IMR-90 (cell line): Measurements from ENCODE around the gene UBE2M. TPM values are rescaled to one million over a fixed set of nuclear protein-coding genes. Genes with fewer than 3 reads are reported as not detected.
A peak's percentile ranks its signal among the peaks of the same experiment; 100 is the strongest.

Source experiments
- ATAC-seq: fragments of 200-7000 bp; cut with Tn5 transposase; 2 replicates; pipeline ENCODE4 v1.9.1; 2020; ENCODE audit warnings: low read depth, mild to moderate bottlenecking, moderate library complexity
- BruUV-seq: library from RNA; stranded (reverse); fragments of 400-500 nt; replicated peaks from 2 replicates; lab custom pipeline; 2021; lab: Mats Ljungman, UMichigan
- CTCF ChIA-PET: fragments of 300-600 bp; formaldehyde crosslinking; extraction: SDS; loops from one replicate; lab custom pipeline; 2021; ENCODE audit warnings: antibody characterized with exemption; lab: Yijun Ruan, JAX
- POLR2A ChIA-PET: fragments of 300-600 bp; sonication (Branson Sonifier 250); formaldehyde crosslinking; loops from one replicate; lab custom pipeline; 2022; ENCODE audit warnings: antibody characterized with exemption; ENCODE audit not compliant: unreplicated experiment; lab: Charles Lee
- DNase-seq: peaks from one replicate; pipeline ENCODE4 v3.0.0; 2013
- H2AFZ ChIP-seq: replicated peaks from 2 replicates; pipeline ENCODE3; 2013; ENCODE audit warnings: low read length, mild to moderate bottlenecking; ENCODE audit not compliant: poor library complexity
- H2AK5ac ChIP-seq: 2 replicates; pipeline ENCODE4 v1.6.1; 2013; ENCODE audit warnings: low read depth, low read length, inconsistent platforms
- H2AK9ac ChIP-seq: replicated peaks from 2 replicates; pipeline ENCODE3; 2013; ENCODE audit warnings: mild to moderate bottlenecking, low read depth, low read length, moderate library complexity; ENCODE audit not compliant: poor library complexity
- H2BK120ac ChIP-seq: 2 replicates; pipeline ENCODE4 v1.6.1; 2013; ENCODE audit warnings: low read depth, low read length, inconsistent platforms
- H2BK15ac ChIP-seq: 3 replicates; pipeline ENCODE4 v1.6.1; 2013; ENCODE audit warnings: low read depth, low read length, inconsistent platforms
- H2BK20ac ChIP-seq: 2 replicates; pipeline ENCODE4 v1.6.1; 2013; ENCODE audit warnings: low read depth, mild to moderate bottlenecking, inconsistent platforms, low read length, moderate library complexity
- H2BK5ac ChIP-seq: 2 replicates; pipeline ENCODE4 v1.6.1; 2013; ENCODE audit warnings: mild to moderate bottlenecking, low read depth, low read length, inconsistent platforms; ENCODE audit not compliant: poor library complexity, severe bottlenecking
- H3K14ac ChIP-seq: replicated peaks from 2 replicates; pipeline ENCODE4 v1.6.1; 2013; ENCODE audit warnings: low read depth, low read length, inconsistent platforms
- H3K18ac ChIP-seq: 2 replicates; pipeline ENCODE4 v1.6.1; 2013; ENCODE audit warnings: low read depth, low read length, control low read depth
- H3K23ac ChIP-seq: 2 replicates; pipeline ENCODE4 v1.6.1; 2013; ENCODE audit warnings: low read depth, low read length, inconsistent platforms
- H3K27ac ChIP-seq: 2 replicates; pipeline ENCODE4 v1.5.1; 2013; ENCODE audit warnings: mild to moderate bottlenecking, control low read depth, low read length; ENCODE audit not compliant: insufficient read depth
- H3K27me3 ChIP-seq: 2 replicates; pipeline ENCODE4 v1.6.1; 2013; ENCODE audit warnings: low read length; ENCODE audit not compliant: control insufficient read depth, insufficient read depth
- H3K36me3 ChIP-seq: 2 replicates; pipeline ENCODE4 v1.6.1; 2013; ENCODE audit warnings: low read length, mixed read lengths; ENCODE audit not compliant: control insufficient read depth, insufficient read depth
- H3K4ac ChIP-seq: 2 replicates; pipeline ENCODE4 v1.6.1; 2013; ENCODE audit warnings: low read depth, low read length, inconsistent platforms
- H3K4me1 ChIP-seq: 2 replicates; pipeline ENCODE4 v1.6.1; 2013; ENCODE audit warnings: low read length, mixed read lengths; ENCODE audit not compliant: control insufficient read depth, insufficient read depth
- H3K4me2 ChIP-seq: 2 replicates; pipeline ENCODE4 v1.6.1; 2013; ENCODE audit warnings: low read depth, mild to moderate bottlenecking, control low read depth, low read length, moderate library complexity
- H3K4me3 ChIP-seq: 2 replicates; pipeline ENCODE4 v1.5.1; 2013; ENCODE audit warnings: low read depth, mild to moderate bottlenecking, control low read depth, low read length, moderate library complexity; ENCODE audit not compliant: insufficient read depth
- H3K56ac ChIP-seq: 2 replicates; pipeline ENCODE4 v1.6.1; 2013; ENCODE audit warnings: low read length, inconsistent platforms; ENCODE audit not compliant: insufficient read depth; ENCODE audit errors: extremely low read depth
- H3K79me1 ChIP-seq, 2 experiments: 2 replicates each; pipeline ENCODE4 v1.6.1; 2013; ENCODE audit warnings: low read length in 2 of 2, inconsistent platforms in 1 of 2, low read depth in 1 of 2
- H3K9ac ChIP-seq: 2 replicates; pipeline ENCODE4 v1.6.1; 2013; ENCODE audit warnings: low read depth, low read length, control low read depth
- H3K9me1 ChIP-seq: 2 replicates; pipeline ENCODE4 v1.6.1; 2013; ENCODE audit warnings: low read length, inconsistent platforms; ENCODE audit not compliant: insufficient read depth
- H3K9me3 ChIP-seq: 2 replicates; pipeline ENCODE4 v1.6.1; 2013; ENCODE audit warnings: low read length; ENCODE audit not compliant: control insufficient read depth, insufficient read depth
- H4K20me1 ChIP-seq: 2 replicates; pipeline ENCODE4 v1.6.1; 2013; ENCODE audit warnings: low read length, inconsistent platforms; ENCODE audit not compliant: insufficient read depth
- H4K5ac ChIP-seq: 2 replicates; pipeline ENCODE4 v1.6.1; 2013; ENCODE audit warnings: mild to moderate bottlenecking, low read depth, low read length, control low read depth
- H4K8ac ChIP-seq, 2 experiments: 2 replicates each; pipeline ENCODE4 v1.6.1; 2013; ENCODE audit warnings: low read depth in 2 of 2, low read length in 2 of 2, control low read depth in 1 of 2, inconsistent platforms in 1 of 2
- H4K91ac ChIP-seq: 2 replicates; pipeline ENCODE4 v1.6.1; 2013; ENCODE audit warnings: low read depth, low read length, inconsistent platforms; ENCODE audit not compliant: insufficient read depth
- BHLHE40 ChIP-seq: fragments of 150-350 bp; IDR thresholded peaks from 2 replicates; pipeline ENCODE4 v1.6.1; 2016; ENCODE audit warnings: mild to moderate bottlenecking, low read depth, low read length
- CEBPB ChIP-seq: IDR thresholded peaks from 2 replicates; pipeline ENCODE4 v1.6.1; 2012; ENCODE audit warnings: low read depth, low read length, improper control_type of control experiment
- CHD1 ChIP-seq: IDR thresholded peaks from 2 replicates; pipeline ENCODE4 v1.6.1; 2012; ENCODE audit warnings: low read depth, low read length, improper control_type of control experiment
- ELK1 ChIP-seq: fragments of 150-350 bp; IDR thresholded peaks from 2 replicates; pipeline ENCODE4 v1.6.1; 2016; ENCODE audit warnings: low read depth, mild to moderate bottlenecking, low read length, moderate library complexity, borderline replicate concordance
- FOS ChIP-seq: fragments of 150-350 bp; IDR thresholded peaks from 2 replicates; pipeline ENCODE4 v1.6.1; 2016; ENCODE audit warnings: low read depth, low read length
- MAFK ChIP-seq: IDR thresholded peaks from 2 replicates; pipeline ENCODE4 v1.6.1; 2012; ENCODE audit warnings: low read depth, low read length, improper control_type of control experiment
- MAZ ChIP-seq: IDR thresholded peaks from 2 replicates; pipeline ENCODE4 v1.6.1; 2012; ENCODE audit warnings: low read depth, mild to moderate bottlenecking, low read length, improper control_type of control experiment, moderate library complexity, borderline replicate concordance
- MXI1 ChIP-seq: IDR thresholded peaks from 2 replicates; pipeline ENCODE4 v1.6.1; 2012; ENCODE audit warnings: low read depth, mild to moderate bottlenecking, low read length, moderate library complexity, borderline replicate concordance
- NFE2L2 ChIP-seq: fragments of 150-350 bp; IDR thresholded peaks from 2 replicates; pipeline ENCODE4 v1.6.1; 2016; ENCODE audit warnings: low read depth, mild to moderate bottlenecking, low read length
- POLR2A ChIP-seq: IDR thresholded peaks from 2 replicates; pipeline ENCODE4 v1.6.1; 2012; ENCODE audit warnings: mild to moderate bottlenecking, low read depth, low read length
- RAD21 ChIP-seq: IDR thresholded peaks from 2 replicates; pipeline ENCODE4 v1.6.1; 2012; ENCODE audit warnings: low read length, improper control_type of control experiment
- RCOR1 ChIP-seq: IDR thresholded peaks from 2 replicates; pipeline ENCODE4 v1.6.1; 2012; ENCODE audit warnings: mild to moderate bottlenecking, low read length, improper control_type of control experiment; ENCODE audit not compliant: insufficient replicate concordance
- RFX5 ChIP-seq: IDR thresholded peaks from 2 replicates; pipeline ENCODE4 v1.8.0; 2012; ENCODE audit warnings: low read depth, mild to moderate bottlenecking, low read length, moderate library complexity
- SMC3 ChIP-seq: fragments of 150-350 bp; IDR thresholded peaks from 2 replicates; pipeline ENCODE4 v1.6.1; 2016; ENCODE audit warnings: low read depth, mild to moderate bottlenecking, antibody characterized with exemption, low read length, moderate library complexity
- USF2 ChIP-seq: fragments of 150-350 bp; IDR thresholded peaks from 2 replicates; pipeline ENCODE4 v1.6.1; 2017; ENCODE audit warnings: mild to moderate bottlenecking, antibody characterized with exemption, low read length, low read depth
- WGBS, 2 experiments: methylation state at CpG; one replicate each; pipeline versions ENCODE4 v1.1.5 to v1.1.7; 2013; ENCODE audit warnings: missing lambda C conversion rate in 2 of 2; ENCODE audit not compliant: insufficient read length in 1 of 2; ENCODE audit errors: extremely low coverage in 2 of 2; 5-methylcytosine and 5-hydroxymethylcytosine counted together
- dilution Hi-C: fragments of 300-500 bp; cut with HindIII; formaldehyde crosslinking; loops from one replicate; pipeline ENCODE4 v1.14.3; 2018; ENCODE audit warnings: low sequenced_read_pairs; ENCODE audit not compliant: unreplicated experiment
- in situ Hi-C: fragments of 300-500 bp; cut with MboI; formaldehyde crosslinking; loops from 3 replicates; pipeline ENCODE4 v1.14.3; 2019; ENCODE audit warnings: low sequenced_read_pairs, inconsistent platforms, mixed read lengths
- intact Hi-C: fragments of 100-400 bp; cut with micrococcal nuclease; formaldehyde crosslinking; loops from 2 replicates; pipeline ENCODE4 v1.10.0; 2022
- polyA plus RNA-seq, 3 experiments: library from polyadenylated mRNA; depleted of rRNA; stranded (reverse); fragments of >200 nt; gene quantifications; 2 replicates each; pipeline ENCODE4 v1.2.3, GENCODE V29; 2012; ENCODE audit warnings: low replicate concordance in 1 of 3
- total RNA-seq: library from RNA; depleted of rRNA; stranded (reverse); fragments of >200 nt; gene quantifications from 2 replicates; pipeline ENCODE4 v1.2.3, GENCODE V29; 2012

Gene UBE2M
- total and polyA plus RNA-seq, 2 of the 4 experiments (the other 2 are of a cell fraction), result 55.9 to 66.6 TPM

GRCh38 chr19:58586133-58586765 lies 27.8 kb upstream of the UBE2M start:
- Histone ChIP-seq H3K4me3 (no peak overlapping the region), H3K9ac (no peak overlapping the region), H2BK5ac (peak overlapping the region; percentile 88), H2AK5ac (peak overlapping the region; percentile 95), H3K36me3 (peaks cover 13% of the 10 kb centered on the region), H2BK20ac (peak overlapping the region; percentile 74), H3K4me2 (peak overlapping the region; percentile 15; the same call in 1 of the 2 replicates), H4K91ac (peak overlapping the region; percentile 73), H2BK15ac (peak overlapping the region; percentile 43; the same call in 2 of the 3 replicates), H2AFZ (no peak overlapping the region), H2BK120ac (peak overlapping the region; percentile 71), H3K18ac (peak overlapping the region; percentile 28), H4K5ac (peak overlapping the region; percentile 9; the same call in 1 of the 2 replicates), H4K8ac (peak overlapping the region in 1 of 2 experiments; percentile 23; a peak in 1 of 4 replicates), H3K9me3 (no peaks in the 10 kb centered on the region), H3K56ac (peak overlapping the region; percentile 19; the same call in 1 of the 2 replicates), H2AK9ac (peak overlapping the region; percentile 65), H3K23ac (peak overlapping the region; percentile 67; the same call in 1 of the 2 replicates), H3K4me1 (peaks cover 19% of the 10 kb centered on the region), H4K20me1 (peaks cover 16% of the 10 kb centered on the region), H3K27me3 (no peaks in the 10 kb centered on the region), H3K14ac (peak overlapping the region; percentile 47), H3K9me1 (peaks cover 26% of the 10 kb centered on the region), H3K79me1 (peaks cover 12 to 51% of the 10 kb centered on the region in 2 experiments), H3K4ac (peak overlapping the region; percentile 71), H3K27ac (peak overlapping the region; percentile 77)
- intact Hi-C loops (no loop called here), dilution Hi-C loops (no loop called here), in situ Hi-C loops (no loop called here)
- no TSS peak for BruUV-seq
- DNase-seq (no peak), ATAC-seq (peak; percentile 60)
- WGBS, 2 experiments, result no CpG with 5 or more reads among the region's 4 CpGs
- ChIA-PET POLR2A (no interaction called here), CTCF (no interaction called here)
- no peak for TF ChIP-seq RCOR1
- no peak for TF ChIP-seq SMC3
- TF ChIP-seq CEBPB, result no peak
- no peak for TF ChIP-seq MAFK
- no peak for TF ChIP-seq RFX5
- TF ChIP-seq RAD21, result no peak
- no peak for TF ChIP-seq USF2
- TF ChIP-seq POLR2A, result no peak
- no peak for TF ChIP-seq ELK1
- TF ChIP-seq NFE2L2, result no peak
- TF ChIP-seq FOS, result no peak
- no peak for TF ChIP-seq MXI1
- TF ChIP-seq MAZ, result no peak
- TF ChIP-seq CHD1, result no peak
- no peak for TF ChIP-seq BHLHE40
